ENCODE results near the gene GH1.

Gene GH1

DNA sequence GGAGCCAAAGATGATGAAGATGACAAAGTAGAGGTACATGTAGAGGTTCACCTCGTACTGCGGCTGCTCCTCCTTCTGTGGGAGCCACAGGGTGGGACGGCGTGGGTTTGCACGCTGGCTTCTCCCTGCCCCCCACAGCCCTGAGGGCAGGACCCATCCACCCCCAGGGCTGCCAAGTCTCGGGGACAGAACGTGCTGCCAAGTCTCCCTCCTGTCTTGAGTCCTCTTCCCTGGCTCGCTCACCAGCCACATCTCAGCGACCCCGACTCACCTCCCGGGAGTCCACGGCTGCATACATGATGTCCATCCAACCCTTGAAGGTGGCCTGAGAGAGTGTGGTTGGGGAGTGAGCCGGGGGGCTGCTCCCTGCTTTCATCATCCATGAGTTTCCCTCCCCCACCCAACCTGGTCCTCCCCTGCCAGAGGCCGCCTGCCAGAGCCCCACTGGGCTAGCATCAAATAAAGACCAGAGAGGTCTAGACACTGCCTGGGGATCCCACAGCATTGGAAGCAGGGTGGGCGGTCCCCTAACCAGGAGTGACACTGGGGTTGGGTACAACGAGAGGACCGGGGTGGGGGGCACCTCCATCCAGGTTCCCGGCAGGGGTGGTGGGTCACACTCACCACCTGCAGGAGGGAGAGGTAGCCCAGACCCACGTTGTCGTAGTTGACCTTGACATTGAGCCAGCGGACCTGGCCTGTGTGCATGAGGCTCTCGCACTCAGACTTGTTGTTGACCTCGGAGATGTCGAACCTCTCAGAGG is 26.3 kb upstream of the GH1 start:
- Histone ChIP-seq H3K79me2 (ENCODE audit: insufficient read depth, low read length) (peaks cover 6% of the 10 kb centered on the region; the same call in 1 of the 2 replicates), H3K4me2 (ENCODE audit: low read depth, low read length, poor library complexity, severe bottlenecking) (no peak overlapping the region), H3K36me3 (ENCODE audit: insufficient read depth, low read length) (no peaks in the 10 kb centered on the region), H3F3A (ENCODE audit: low read depth) (no peaks in the 10 kb centered on the region), H3K27me3 (ENCODE audit: insufficient read depth, low read length, poor library complexity, severe bottlenecking) (no peaks in the 10 kb centered on the region), H4K20me1 (ENCODE audit: insufficient read depth, low read length, poor library complexity, severe bottlenecking) (no peaks in the 10 kb centered on the region), H3K9ac (ENCODE audit: low read depth, low read length, poor library complexity, severe bottlenecking) (peak overlapping the region; percentile 84), H3K4me3 (ENCODE audit: low read length, poor library complexity, severe bottlenecking) (no peak overlapping the region), H3K9me3 (ENCODE audit: insufficient read depth, low read depth, low read length) (no peaks in the 10 kb centered on the region), H3K4me1 (ENCODE audit: insufficient read depth, low read length, poor library complexity, severe bottlenecking) (peaks cover 53% of the 10 kb centered on the region), H2AFZ (ENCODE audit: low read length) (no peak overlapping the region), H3K9me2 (replicated peaks; ENCODE audit: low read depth, low read length) (no peaks in the 10 kb centered on the region)
- TF ChIP-seq, protein P1, sequence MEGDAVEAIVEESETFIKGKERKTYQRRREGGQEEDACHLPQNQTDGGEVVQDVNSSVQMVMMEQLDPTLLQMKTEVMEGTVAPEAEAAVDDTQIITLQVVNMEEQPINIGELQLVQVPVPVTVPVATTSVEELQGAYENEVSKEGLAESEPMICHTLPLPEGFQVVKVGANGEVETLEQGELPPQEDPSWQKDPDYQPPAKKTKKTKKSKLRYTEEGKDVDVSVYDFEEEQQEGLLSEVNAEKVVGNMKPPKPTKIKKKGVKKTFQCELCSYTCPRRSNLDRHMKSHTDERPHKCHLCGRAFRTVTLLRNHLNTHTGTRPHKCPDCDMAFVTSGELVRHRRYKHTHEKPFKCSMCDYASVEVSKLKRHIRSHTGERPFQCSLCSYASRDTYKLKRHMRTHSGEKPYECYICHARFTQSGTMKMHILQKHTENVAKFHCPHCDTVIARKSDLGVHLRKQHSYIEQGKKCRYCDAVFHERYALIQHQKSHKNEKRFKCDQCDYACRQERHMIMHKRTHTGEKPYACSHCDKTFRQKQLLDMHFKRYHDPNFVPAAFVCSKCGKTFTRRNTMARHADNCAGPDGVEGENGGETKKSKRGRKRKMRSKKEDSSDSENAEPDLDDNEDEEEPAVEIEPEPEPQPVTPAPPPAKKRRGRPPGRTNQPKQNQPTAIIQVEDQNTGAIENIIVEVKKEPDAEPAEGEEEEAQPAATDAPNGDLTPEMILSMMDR (conservative IDR thresholded peaks at IDR 0.05; ENCODE audit: low read length) = no peak
- no peak for TF ChIP-seq EZH2phosphoT487 (IDR thresholded peaks at IDR 0.05; ENCODE audit: borderline replicate concordance)

DNA sequence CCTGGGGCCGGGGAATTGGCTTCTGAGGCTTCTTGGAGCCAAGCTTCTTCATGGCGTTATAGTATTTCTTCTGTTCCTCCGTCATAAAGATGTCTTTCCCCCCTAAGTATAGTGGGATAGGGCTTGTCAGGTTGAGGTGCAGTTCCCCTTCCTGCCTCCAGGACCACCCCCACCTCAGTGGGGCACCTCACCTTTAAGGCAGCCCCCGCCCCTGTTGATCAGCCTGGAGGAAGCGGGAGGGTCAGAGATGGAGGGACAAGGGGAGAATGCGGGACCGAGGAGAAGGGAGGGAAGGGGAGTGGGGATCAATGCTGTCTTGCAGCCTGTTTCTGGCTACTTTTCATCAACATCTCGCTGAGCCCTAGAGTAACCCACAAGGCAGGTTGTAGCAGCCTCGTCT is 25.1 kb upstream of the GH1 start:
- Histone ChIP-seq H3K79me2 (ENCODE audit: insufficient read depth, low read length) (peaks cover 6% of the 10 kb centered on the region; the same call in 1 of the 2 replicates), H3K4me3 (ENCODE audit: low read length, poor library complexity, severe bottlenecking) (no peak overlapping the region), H2AFZ (ENCODE audit: low read length) (no peak overlapping the region), H3K27me3 (ENCODE audit: insufficient read depth, low read length, poor library complexity, severe bottlenecking) (no peaks in the 10 kb centered on the region), H3K9me3 (ENCODE audit: insufficient read depth, low read depth, low read length) (no peaks in the 10 kb centered on the region), H3K36me3 (ENCODE audit: insufficient read depth, low read length) (no peaks in the 10 kb centered on the region), H3F3A (ENCODE audit: low read depth) (no peaks in the 10 kb centered on the region), H3K9me2 (replicated peaks; ENCODE audit: low read depth, low read length) (no peaks in the 10 kb centered on the region), H3K9ac (ENCODE audit: low read depth, low read length, poor library complexity, severe bottlenecking) (no peak overlapping the region), H3K4me2 (ENCODE audit: low read depth, low read length, poor library complexity, severe bottlenecking) (no peak overlapping the region), H4K20me1 (ENCODE audit: insufficient read depth, low read length, poor library complexity, severe bottlenecking) (no peaks in the 10 kb centered on the region), H3K4me1 (ENCODE audit: insufficient read depth, low read length, poor library complexity, severe bottlenecking) (peaks cover 53% of the 10 kb centered on the region)
- no peak for TF ChIP-seq EZH2phosphoT487 (IDR thresholded peaks at IDR 0.05; ENCODE audit: borderline replicate concordance)
- TF ChIP-seq, protein P1 (conservative IDR thresholded peaks at IDR 0.05; ENCODE audit: low read length) = peak; percentile 26; the same call in 1 of the 2 replicates

DNA sequence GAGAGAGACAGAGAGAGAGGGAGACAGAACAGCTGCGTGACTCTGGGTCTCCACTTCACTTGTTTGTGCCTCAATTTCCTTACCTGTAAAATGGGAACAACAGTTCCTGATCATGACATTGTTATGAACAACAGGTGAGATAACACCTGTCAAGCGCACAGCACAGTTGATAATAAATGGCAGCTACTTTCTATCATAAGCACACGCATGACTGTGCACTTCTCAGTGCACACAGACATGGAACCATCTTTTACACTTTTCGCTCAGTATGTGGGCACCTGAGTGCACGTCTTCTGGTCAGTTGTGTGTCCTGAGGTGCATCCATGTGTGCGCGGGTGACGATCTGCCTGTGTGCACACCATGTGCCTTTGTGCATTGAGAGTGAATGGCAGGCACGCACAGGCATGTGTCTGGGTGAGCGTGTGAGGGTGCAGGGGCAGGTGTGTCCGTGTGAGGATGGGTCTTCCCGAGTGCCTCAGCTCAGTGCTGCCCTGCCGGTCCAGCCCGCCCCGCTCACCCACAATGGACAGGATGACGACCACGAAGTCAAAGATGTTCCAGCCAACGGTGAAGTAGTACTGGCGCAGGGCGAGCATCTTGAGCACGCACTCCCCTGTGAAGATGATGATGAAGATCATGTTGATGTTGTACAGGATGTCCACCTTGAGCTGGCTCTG is 23.8 kb upstream of the GH1 start:
- peaks cover under 1% of the 10 kb centered on the region; the same call in 1 of the 2 replicates for H3K79me2 ChIP-seq (ENCODE audit: insufficient read depth, low read length)
- H3F3A ChIP-seq (ENCODE audit: low read depth) = no peaks in the 10 kb centered on the region
- no peak overlapping the region for H3K4me3 ChIP-seq (ENCODE audit: low read length, poor library complexity, severe bottlenecking)
- no peaks in the 10 kb centered on the region for H3K9me3 ChIP-seq (ENCODE audit: insufficient read depth, low read depth, low read length)
- no peaks in the 10 kb centered on the region for H4K20me1 ChIP-seq (ENCODE audit: insufficient read depth, low read length, poor library complexity, severe bottlenecking)
- TF ChIP-seq EZH2phosphoT487 (IDR thresholded peaks at IDR 0.05; ENCODE audit: borderline replicate concordance) = no peak
- TF ChIP-seq, protein P1 (conservative IDR thresholded peaks at IDR 0.05; ENCODE audit: low read length) = no peak
- H3K36me3 ChIP-seq (ENCODE audit: insufficient read depth, low read length) = no peaks in the 10 kb centered on the region
- H3K27me3 ChIP-seq (ENCODE audit: insufficient read depth, low read length, poor library complexity, severe bottlenecking) = no peaks in the 10 kb centered on the region
- peaks cover 44% of the 10 kb centered on the region for H3K4me1 ChIP-seq (ENCODE audit: insufficient read depth, low read length, poor library complexity, severe bottlenecking)
- no peak overlapping the region for H3K9ac ChIP-seq (ENCODE audit: low read depth, low read length, poor library complexity, severe bottlenecking)
- no peak overlapping the region for H2AFZ ChIP-seq (ENCODE audit: low read length)
- no peaks in the 10 kb centered on the region for H3K9me2 ChIP-seq (replicated peaks; ENCODE audit: low read depth, low read length)
- no peak overlapping the region for H3K4me2 ChIP-seq (ENCODE audit: low read depth, low read length, poor library complexity, severe bottlenecking)
